BJ (cell line): ENCODE data around the gene MAGI1. TPM values are rescaled to one million over a fixed set of nuclear protein-coding genes. Genes with fewer than 3 reads are reported as not detected.

ENCODE experiments used
- CTCF ChIA-PET: fragments of 350-600 bp; formaldehyde crosslinking; extraction: SDS; loops from one replicate; lab custom pipeline; 2021; ENCODE audit warnings: antibody characterized with exemption, inconsistent platforms; lab: Yijun Ruan, JAX
- POLR2A ChIA-PET: fragments of 300-600 bp; sonication (Branson Sonifier 250); formaldehyde crosslinking; extraction: SDS; loops from one replicate; lab custom pipeline; 2021; ENCODE audit warnings: antibody characterized with exemption; lab: Charles Lee
- DNase-seq: peaks from one replicate; pipeline ENCODE4 v3.0.0-alpha.2; 2011; ENCODE audit warnings: low read depth
- H3K27me3 ChIP-seq: 2 replicates; pipeline ENCODE4 v1.6.0; 2011; ENCODE audit warnings: low read length; ENCODE audit not compliant: control insufficient read depth, insufficient read depth
- H3K36me3 ChIP-seq: 2 replicates; pipeline ENCODE4 v1.5.1; 2011; ENCODE audit warnings: low read length; ENCODE audit not compliant: control insufficient read depth, insufficient read depth
- H3K4me3 ChIP-seq: 2 replicates; pipeline ENCODE4 v1.5.1; 2011; ENCODE audit warnings: low read depth, mild to moderate bottlenecking, control low read depth, low read length
- polyA plus RNA-seq: library from polyadenylated mRNA; depleted of rRNA; stranded (reverse); fragments of >200 nt; gene quantifications from 2 replicates; pipeline ENCODE4 v1.2.3, GENCODE V29; 2011
- TF ChIP-seq, protein P1 (sequence below): IDR thresholded peaks from 2 replicates; pipeline ENCODE4 v1.5.1; 2011; ENCODE audit warnings: low read depth, mild to moderate bottlenecking, control low read depth, inconsistent platforms, low read length, moderate library complexity; ENCODE audit not compliant: insufficient read depth

MAGI1 gene
- polyA plus RNA-seq, 1 experiment: 14.4 TPM

DNA sequence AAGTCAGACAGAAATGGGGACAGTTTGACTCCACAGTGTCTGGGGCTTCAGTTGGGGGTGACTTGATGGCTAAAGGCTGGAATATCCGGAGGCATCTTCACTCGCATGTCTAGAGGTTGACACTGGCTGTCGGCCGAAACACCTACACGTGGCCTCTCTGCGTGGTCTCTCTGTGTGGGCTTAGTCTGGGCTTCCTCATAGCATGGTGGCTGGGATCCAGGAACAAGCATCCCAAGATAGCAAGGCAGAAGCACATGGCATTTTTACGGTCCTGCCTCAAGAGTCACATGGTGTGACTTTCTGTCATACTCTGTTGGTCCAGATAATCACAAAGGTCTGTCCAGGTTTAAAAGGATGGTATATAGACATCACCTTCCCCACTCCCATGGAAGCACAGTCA is 34.5 kb downstream of the MAGI1 start:
- H3K36me3 ChIP-seq: no peaks in the 10 kb centered on the region
- POLR2A ChIA-PET: no interaction called here
- TF ChIP-seq, protein P1, sequence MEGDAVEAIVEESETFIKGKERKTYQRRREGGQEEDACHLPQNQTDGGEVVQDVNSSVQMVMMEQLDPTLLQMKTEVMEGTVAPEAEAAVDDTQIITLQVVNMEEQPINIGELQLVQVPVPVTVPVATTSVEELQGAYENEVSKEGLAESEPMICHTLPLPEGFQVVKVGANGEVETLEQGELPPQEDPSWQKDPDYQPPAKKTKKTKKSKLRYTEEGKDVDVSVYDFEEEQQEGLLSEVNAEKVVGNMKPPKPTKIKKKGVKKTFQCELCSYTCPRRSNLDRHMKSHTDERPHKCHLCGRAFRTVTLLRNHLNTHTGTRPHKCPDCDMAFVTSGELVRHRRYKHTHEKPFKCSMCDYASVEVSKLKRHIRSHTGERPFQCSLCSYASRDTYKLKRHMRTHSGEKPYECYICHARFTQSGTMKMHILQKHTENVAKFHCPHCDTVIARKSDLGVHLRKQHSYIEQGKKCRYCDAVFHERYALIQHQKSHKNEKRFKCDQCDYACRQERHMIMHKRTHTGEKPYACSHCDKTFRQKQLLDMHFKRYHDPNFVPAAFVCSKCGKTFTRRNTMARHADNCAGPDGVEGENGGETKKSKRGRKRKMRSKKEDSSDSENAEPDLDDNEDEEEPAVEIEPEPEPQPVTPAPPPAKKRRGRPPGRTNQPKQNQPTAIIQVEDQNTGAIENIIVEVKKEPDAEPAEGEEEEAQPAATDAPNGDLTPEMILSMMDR: no peak
- CTCF ChIA-PET: no interaction called here
- no peaks in the 10 kb centered on the region for H3K27me3 ChIP-seq
- DNase-seq: no peak
- no peak overlapping the region for H3K4me3 ChIP-seq

DNA sequence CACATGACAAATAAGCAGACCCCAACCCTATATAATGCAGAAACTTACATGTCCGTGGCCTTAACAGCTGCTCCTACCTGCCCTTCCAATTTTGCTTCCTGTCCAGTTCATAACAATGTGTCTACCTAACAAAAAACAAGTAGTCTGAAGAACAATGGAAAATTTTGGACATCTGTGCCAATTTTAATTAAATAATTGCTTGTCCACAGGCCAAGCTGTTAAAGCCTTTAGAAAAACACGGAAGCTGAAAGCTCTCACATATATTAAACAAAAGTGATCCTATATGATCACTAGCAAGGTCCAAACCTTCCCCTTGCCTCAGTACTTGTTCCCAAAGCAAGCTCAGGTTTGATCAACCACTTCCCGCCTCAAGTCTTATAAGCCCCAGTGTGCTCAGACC is 37.1 kb downstream of the MAGI1 start:
- ChIA-PET POLR2A (no interaction called here), CTCF (no interaction called here)
- TF ChIP-seq, protein P1: no peak
- no peak for DNase-seq
- H3K4me3 ChIP-seq: no peak overlapping the region
- no peaks in the 10 kb centered on the region; the same call in 1 of the 2 replicates for H3K36me3 ChIP-seq
- no peaks in the 10 kb centered on the region for H3K27me3 ChIP-seq

DNA sequence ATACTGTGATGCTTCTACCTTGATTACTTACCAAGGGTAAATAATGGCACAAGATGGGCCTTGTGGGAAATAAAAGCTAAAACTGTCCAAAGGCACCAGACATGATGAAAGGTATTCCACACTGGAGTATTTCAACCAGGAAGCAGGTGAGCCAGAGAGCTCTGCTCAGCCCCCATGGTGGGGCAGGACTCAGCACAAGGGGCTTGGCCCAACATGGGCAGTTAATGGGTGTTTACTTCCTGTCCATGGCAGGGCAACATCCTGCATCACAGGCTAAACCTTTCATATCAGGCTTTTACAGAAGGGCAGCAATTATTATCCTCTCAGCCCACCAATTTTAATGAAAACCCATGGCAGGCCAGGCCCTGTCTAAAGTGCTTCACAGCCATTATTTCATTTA is 38.2 kb downstream of the MAGI1 start:
- Histone ChIP-seq H3K4me3 (no peak overlapping the region), H3K36me3 (no peaks in the 10 kb centered on the region; the same call in 1 of the 2 replicates), H3K27me3 (no peaks in the 10 kb centered on the region)
- POLR2A ChIA-PET: interaction anchor here (0.5 kb wide), 1 partner anchor 141 kb away, joined by 3 read pairs; no protein-coding TSS in a partner anchor
- CTCF ChIA-PET: no interaction called here
- TF ChIP-seq, protein P1: no peak
- DNase-seq: no peak

DNA sequence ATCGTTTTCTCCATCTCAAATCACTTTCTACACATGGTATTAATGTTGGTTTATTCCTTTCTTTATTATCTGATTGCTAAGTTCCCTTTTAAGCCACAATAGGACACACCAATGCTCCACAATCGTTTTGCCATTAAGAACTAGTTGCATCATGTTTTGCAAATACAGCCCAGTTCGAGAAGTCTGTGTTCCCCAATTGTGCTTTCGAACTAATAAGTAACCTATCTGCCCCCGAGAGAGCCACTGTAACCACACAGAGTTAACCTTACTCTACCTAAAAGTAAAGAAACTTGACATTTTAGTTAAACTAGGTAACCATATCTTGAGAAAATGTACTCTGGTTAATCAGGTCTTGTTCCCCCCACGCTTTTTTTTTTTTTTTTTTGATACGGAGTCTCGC is 39.1 kb downstream of the MAGI1 start:
- CTCF ChIA-PET: no interaction called here

DNA sequence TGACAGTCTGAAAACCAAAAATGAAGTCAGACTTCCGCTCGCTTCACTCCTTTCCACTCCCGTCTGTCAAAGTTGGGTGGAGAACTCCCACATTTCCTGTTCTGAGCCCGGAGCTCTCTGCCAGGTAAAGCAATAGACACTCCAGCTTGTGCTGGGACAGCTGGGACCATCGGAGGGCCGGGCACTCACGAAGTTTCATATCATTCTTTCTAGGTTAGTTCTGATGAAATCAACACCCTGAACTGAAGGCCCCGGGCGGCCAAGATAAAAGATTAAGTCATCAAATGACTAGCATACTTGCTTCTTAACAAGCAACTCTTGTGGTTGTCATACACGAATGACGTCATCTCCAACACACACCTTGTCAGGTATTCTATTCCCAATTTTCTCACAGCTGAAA is 42.1 kb downstream of the MAGI1 start:
- Histone ChIP-seq H3K27me3 (no peaks in the 10 kb centered on the region), H3K4me3 (no peak overlapping the region), H3K36me3 (no peaks in the 10 kb centered on the region; the same call in 1 of the 2 replicates)
- ChIA-PET POLR2A (no interaction called here), CTCF (interaction anchor here (1.5 kb wide), 1 partner anchor 12 kb away, joined by 3 read pairs; no protein-coding TSS in a partner anchor)
- DNase-seq: no peak
- TF ChIP-seq, protein P1: no peak

More for the DNA sequence above, 39.1 kb downstream of the MAGI1 start:
- Histone ChIP-seq H3K36me3 (no peaks in the 10 kb centered on the region; the same call in 1 of the 2 replicates), H3K4me3 (no peak overlapping the region), H3K27me3 (no peaks in the 10 kb centered on the region)
- DNase-seq: no peak
- TF ChIP-seq, protein P1: no peak
- POLR2A ChIA-PET: no interaction called here
